ENCODE results near the gene CD300LG. TPM values are rescaled to one million over a fixed set of nuclear protein-coding genes. Genes with fewer than 3 reads are reported as not detected.

The CD300LG gene
- total and polyA plus RNA-seq, 2 experiments from 2014 or later = not detected

DNA sequence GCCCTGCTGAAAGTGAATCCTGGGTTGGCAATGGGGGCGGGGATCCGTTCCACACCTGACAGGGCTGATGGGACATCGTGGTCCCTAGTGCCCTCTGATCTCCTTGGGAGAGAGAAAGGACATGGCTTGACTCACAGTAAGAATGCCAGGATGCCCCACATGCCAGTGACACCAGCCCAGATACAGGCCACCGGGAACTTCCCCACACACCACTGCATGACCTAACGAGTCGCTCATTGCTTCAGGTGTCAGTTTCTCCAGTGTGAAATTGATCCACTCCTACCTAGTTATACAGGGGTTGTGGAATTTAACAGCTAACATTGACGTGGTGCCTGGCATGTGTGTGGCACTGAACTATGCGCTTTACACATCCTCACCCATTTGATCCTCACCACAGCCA is 7.5 kb downstream of the CD300LG start (continued):
- TF ChIP-seq, protein P1, sequence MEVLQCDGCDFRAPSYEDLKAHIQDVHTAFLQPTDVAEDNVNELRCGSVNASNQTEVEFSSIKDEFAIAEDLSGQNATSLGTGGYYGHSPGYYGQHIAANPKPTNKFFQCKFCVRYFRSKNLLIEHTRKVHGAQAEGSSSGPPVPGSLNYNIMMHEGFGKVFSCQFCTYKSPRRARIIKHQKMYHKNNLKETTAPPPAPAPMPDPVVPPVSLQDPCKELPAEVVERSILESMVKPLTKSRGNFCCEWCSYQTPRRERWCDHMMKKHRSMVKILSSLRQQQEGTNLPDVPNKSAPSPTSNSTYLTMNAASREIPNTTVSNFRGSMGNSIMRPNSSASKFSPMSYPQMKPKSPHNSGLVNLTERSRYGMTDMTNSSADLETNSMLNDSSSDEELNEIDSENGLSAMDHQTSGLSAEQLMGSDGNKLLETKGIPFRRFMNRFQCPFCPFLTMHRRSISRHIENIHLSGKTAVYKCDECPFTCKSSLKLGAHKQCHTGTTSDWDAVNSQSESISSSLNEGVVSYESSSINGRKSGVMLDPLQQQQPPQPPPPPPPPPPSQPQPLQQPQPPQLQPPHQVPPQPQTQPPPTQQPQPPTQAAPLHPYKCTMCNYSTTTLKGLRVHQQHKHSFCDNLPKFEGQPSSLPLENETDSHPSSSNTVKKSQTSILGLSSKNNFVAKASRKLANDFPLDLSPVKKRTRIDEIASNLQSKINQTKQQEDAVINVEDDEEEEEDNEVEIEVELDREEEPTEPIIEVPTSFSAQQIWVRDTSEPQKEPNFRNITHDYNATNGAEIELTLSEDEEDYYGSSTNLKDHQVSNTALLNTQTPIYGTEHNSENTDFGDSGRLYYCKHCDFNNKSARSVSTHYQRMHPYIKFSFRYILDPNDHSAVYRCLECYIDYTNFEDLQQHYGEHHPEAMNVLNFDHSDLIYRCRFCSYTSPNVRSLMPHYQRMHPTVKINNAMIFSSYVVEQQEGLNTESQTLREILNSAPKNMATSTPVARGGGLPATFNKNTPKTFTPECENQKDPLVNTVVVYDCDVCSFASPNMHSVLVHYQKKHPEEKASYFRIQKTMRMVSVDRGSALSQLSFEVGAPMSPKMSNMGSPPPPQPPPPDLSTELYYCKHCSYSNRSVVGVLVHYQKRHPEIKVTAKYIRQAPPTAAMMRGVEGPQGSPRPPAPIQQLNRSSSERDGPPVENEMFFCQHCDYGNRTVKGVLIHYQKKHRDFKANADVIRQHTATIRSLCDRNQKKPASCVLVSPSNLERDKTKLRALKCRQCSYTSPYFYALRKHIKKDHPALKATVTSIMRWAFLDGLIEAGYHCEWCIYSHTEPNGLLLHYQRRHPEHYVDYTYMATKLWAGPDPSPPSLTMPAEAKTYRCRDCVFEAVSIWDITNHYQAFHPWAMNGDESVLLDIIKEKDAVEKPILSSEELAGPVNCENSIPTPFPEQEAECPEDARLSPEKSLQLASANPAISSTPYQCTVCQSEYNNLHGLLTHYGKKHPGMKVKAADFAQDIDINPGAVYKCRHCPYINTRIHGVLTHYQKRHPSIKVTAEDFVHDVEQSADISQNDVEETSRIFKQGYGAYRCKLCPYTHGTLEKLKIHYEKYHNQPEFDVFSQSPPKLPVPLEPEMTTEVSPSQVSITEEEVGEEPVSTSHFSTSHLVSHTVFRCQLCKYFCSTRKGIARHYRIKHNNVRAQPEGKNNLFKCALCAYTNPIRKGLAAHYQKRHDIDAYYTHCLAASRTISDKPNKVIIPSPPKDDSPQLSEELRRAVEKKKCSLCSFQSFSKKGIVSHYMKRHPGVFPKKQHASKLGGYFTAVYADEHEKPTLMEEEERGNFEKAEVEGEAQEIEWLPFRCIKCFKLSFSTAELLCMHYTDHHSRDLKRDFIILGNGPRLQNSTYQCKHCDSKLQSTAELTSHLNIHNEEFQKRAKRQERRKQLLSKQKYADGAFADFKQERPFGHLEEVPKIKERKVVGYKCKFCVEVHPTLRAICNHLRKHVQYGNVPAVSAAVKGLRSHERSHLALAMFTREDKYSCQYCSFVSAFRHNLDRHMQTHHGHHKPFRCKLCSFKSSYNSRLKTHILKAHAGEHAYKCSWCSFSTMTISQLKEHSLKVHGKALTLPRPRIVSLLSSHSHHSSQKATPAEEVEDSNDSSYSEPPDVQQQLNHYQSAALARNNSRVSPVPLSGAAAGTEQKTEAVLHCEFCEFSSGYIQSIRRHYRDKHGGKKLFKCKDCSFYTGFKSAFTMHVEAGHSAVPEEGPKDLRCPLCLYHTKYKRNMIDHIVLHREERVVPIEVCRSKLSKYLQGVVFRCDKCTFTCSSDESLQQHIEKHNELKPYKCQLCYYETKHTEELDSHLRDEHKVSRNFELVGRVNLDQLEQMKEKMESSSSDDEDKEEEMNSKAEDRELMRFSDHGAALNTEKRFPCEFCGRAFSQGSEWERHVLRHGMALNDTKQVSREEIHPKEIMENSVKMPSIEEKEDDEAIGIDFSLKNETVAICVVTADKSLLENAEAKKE (CRISPR knock-in tag; IDR thresholded peaks at IDR 0.05) = no peak
- no peak for TF ChIP-seq CREB1 (CRISPR knock-in tag; IDR thresholded peaks at IDR 0.05; ENCODE audit: low read depth)

DNA sequence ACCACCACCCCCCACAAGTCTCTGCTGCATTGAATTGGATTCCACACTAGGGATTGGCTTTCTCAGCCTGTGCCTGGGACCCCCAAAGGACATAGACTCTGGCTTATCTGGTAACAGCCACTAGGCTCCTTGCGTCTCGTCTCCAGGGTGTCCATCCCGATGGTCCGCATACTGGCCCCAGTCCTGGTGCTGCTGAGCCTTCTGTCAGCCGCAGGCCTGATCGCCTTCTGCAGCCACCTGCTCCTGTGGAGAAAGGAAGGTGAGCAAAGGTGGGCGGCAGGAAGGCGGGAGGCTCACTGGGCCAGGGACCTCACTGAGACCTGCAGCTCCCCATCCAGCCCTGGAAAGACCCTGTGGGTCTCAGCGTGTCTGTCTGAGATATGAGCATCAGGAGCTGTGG is 8.1 kb downstream of the CD300LG start:
- Histone ChIP-seq H2AFZ (no peak overlapping the region), H3K9me2 (ENCODE audit: insufficient read depth) (no peaks in the 10 kb centered on the region), H3K36me3 (ENCODE audit: insufficient read depth) (no peaks in the 10 kb centered on the region), H3K4me3 (no peak overlapping the region), H3K27me3 (ENCODE audit: insufficient read depth) (no peaks in the 10 kb centered on the region), H3K4me2 (no peak overlapping the region), H4K20me1 (replicated peaks; ENCODE audit: insufficient read depth) (no peaks in the 10 kb centered on the region), H3K27ac (ENCODE audit: low read depth) (no peak overlapping the region), H3F3A (replicated peaks; ENCODE audit: low read depth) (no peaks in the 10 kb centered on the region), H3K79me2 (replicated peaks; ENCODE audit: insufficient read depth) (no peaks in the 10 kb centered on the region), H3K4me1 (ENCODE audit: insufficient read depth) (no peaks in the 10 kb centered on the region)
- ATAC-seq (no peak), DNase-seq (ENCODE audit: low spot score) (no peak)
- no peak overlapping the region for H3K4me3 Mint-ChIP-seq
- H3K9me3 Mint-ChIP-seq = no peaks in the 10 kb centered on the region
- peaks cover 13% of the 10 kb centered on the region for H3K27me3 Mint-ChIP-seq (ENCODE audit: insufficient read depth, low read depth, poor library complexity)
- H3K27ac Mint-ChIP-seq = no peak overlapping the region
- H3K36me3 Mint-ChIP-seq (ENCODE audit: low read depth) = no peaks in the 10 kb centered on the region
- H3K4me1 Mint-ChIP-seq = no peaks in the 10 kb centered on the region
- TF ChIP-seq, protein P1 (CRISPR knock-in tag; IDR thresholded peaks at IDR 0.05) = no peak
- TF ChIP-seq NANOG (IDR thresholded peaks at IDR 0.05; ENCODE audit: borderline replicate concordance) (no peak), CREB1 (CRISPR knock-in tag; IDR thresholded peaks at IDR 0.05; ENCODE audit: low read depth) (no peak), EZH2 (IDR thresholded peaks at IDR 0.05; ENCODE audit: low read depth, unreplicated experiment) (no peak)
- TF ChIP-seq, protein P2, sequence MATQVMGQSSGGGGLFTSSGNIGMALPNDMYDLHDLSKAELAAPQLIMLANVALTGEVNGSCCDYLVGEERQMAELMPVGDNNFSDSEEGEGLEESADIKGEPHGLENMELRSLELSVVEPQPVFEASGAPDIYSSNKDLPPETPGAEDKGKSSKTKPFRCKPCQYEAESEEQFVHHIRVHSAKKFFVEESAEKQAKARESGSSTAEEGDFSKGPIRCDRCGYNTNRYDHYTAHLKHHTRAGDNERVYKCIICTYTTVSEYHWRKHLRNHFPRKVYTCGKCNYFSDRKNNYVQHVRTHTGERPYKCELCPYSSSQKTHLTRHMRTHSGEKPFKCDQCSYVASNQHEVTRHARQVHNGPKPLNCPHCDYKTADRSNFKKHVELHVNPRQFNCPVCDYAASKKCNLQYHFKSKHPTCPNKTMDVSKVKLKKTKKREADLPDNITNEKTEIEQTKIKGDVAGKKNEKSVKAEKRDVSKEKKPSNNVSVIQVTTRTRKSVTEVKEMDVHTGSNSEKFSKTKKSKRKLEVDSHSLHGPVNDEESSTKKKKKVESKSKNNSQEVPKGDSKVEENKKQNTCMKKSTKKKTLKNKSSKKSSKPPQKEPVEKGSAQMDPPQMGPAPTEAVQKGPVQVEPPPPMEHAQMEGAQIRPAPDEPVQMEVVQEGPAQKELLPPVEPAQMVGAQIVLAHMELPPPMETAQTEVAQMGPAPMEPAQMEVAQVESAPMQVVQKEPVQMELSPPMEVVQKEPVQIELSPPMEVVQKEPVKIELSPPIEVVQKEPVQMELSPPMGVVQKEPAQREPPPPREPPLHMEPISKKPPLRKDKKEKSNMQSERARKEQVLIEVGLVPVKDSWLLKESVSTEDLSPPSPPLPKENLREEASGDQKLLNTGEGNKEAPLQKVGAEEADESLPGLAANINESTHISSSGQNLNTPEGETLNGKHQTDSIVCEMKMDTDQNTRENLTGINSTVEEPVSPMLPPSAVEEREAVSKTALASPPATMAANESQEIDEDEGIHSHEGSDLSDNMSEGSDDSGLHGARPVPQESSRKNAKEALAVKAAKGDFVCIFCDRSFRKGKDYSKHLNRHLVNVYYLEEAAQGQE (IDR thresholded peaks at IDR 0.05; ENCODE audit: unreplicated experiment) = no peak

All from GM23338 (cell line).